ENCODE measurements around the gene OXER1.

OXER1 gene

GRCh38 chr2:42802150-42802549 is 38.2 kb upstream of the OXER1 start:
- no peak overlapping the region for H3K4me3 ChIP-seq (ENCODE audit: low read length)
- 89% methylated on average over 6 of the region's 6 CpGs for WGBS
- no peak overlapping the region for H3K9ac ChIP-seq (ENCODE audit: low read depth, low read length)
- no peaks in the 10 kb centered on the region for H3K4me1 ChIP-seq (ENCODE audit: insufficient read depth, low read length)
- no peaks in the 10 kb centered on the region for H3K36me3 ChIP-seq (ENCODE audit: insufficient read depth, low read length)
- no peak overlapping the region for H3K27ac ChIP-seq (ENCODE audit: low read depth, low read length)
- no peaks in the 10 kb centered on the region for H3K27me3 ChIP-seq (ENCODE audit: insufficient read depth, low read length)
- H3K9me3 ChIP-seq (ENCODE audit: insufficient read depth, low read depth, low read length) = no peaks in the 10 kb centered on the region

GRCh38 chr2:42801381-42801780 is 37.4 kb upstream of the OXER1 start:
- Histone ChIP-seq H3K27ac (ENCODE audit: low read depth, low read length) (no peak overlapping the region), H3K4me3 (ENCODE audit: low read length) (no peak overlapping the region), H3K4me1 (ENCODE audit: insufficient read depth, low read length) (no peaks in the 10 kb centered on the region), H3K9ac (ENCODE audit: low read depth, low read length) (no peak overlapping the region), H3K9me3 (ENCODE audit: insufficient read depth, low read depth, low read length) (no peaks in the 10 kb centered on the region), H3K36me3 (ENCODE audit: insufficient read depth, low read length) (no peaks in the 10 kb centered on the region), H3K27me3 (ENCODE audit: insufficient read depth, low read length) (no peaks in the 10 kb centered on the region)
- WGBS = 84% methylated on average over 4 of the region's 4 CpGs

DNA sequence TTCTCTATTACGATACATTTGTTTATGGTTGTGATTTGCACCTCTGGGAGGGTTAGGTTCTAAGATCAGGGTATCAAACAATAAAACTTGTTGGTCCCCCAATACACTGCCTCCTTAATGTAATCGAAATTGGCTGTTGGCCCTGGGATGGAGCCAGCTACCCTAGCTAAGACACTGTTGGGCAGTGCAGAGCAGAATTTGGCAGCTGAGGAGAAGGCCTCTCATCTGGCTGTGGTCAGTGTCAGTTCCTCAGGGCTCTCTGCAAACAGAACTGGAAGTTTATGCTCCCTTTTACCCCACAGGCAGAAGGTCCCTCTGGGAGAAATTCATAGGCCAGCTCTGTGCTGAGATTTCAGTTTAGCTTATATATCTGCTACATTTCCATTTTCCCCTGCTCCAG is 37.0 kb upstream of the OXER1 start:
- H3K4me3 ChIP-seq (ENCODE audit: low read length) = no peak overlapping the region
- 96% methylated on average over 2 of the region's 2 CpGs for WGBS
- H3K9me3 ChIP-seq (ENCODE audit: insufficient read depth, low read depth, low read length) = no peaks in the 10 kb centered on the region
- H3K4me1 ChIP-seq (ENCODE audit: insufficient read depth, low read length) = no peaks in the 10 kb centered on the region
- H3K27ac ChIP-seq (ENCODE audit: low read depth, low read length) = no peak overlapping the region
- no peak overlapping the region for H3K9ac ChIP-seq (ENCODE audit: low read depth, low read length)
- no peaks in the 10 kb centered on the region for H3K27me3 ChIP-seq (ENCODE audit: insufficient read depth, low read length)
- H3K36me3 ChIP-seq (ENCODE audit: insufficient read depth, low read length) = no peaks in the 10 kb centered on the region

- Histone ChIP-seq H3K4me3 (ENCODE audit: low read length) (no peak overlapping the region), H3K9me3 (ENCODE audit: insufficient read depth, low read depth, low read length) (no peaks in the 10 kb centered on the region), H3K27ac (ENCODE audit: low read depth, low read length) (no peak overlapping the region), H3K27me3 (ENCODE audit: insufficient read depth, low read length) (no peaks in the 10 kb centered on the region), H3K4me1 (ENCODE audit: insufficient read depth, low read length) (0 out of 2 replicates have a peak, but pooled peaks cover 3% of the 10 kb centered on the region), H3K9ac (ENCODE audit: low read depth, low read length) (no peak overlapping the region), H3K36me3 (ENCODE audit: insufficient read depth, low read length) (no peaks in the 10 kb centered on the region)
- 97% methylated on average over 3 of the region's 4 CpGs for WGBS
These were observed 36.6 kb upstream of the OXER1 start for GRCh38 chr2:42800461-42800962.

DNA sequence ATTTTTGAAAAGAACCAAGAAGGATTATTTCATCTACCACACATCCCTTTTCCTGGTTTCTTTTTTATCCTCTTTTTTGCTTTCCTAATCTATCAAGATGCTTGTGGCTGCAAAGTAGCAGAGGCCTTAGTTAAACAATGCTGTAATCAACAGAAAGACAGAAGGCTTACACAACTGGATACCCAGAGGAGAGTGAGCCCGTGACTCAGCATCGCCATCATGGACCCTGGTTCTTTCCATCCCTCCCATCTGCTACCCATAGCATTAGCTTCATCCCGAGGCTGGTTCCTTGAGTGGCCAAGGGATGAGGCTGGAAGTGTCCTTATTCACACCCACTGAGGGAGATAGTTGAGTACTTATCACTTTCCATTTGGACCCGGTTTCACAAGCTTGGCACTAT is 35.9 kb upstream of the OXER1 start:
- Histone ChIP-seq H3K9me3 (ENCODE audit: insufficient read depth, low read depth, low read length) (no peaks in the 10 kb centered on the region), H3K27me3 (ENCODE audit: insufficient read depth, low read length) (no peaks in the 10 kb centered on the region), H3K9ac (ENCODE audit: low read depth, low read length) (no peak overlapping the region), H3K27ac (ENCODE audit: low read depth, low read length) (no peak overlapping the region), H3K4me1 (ENCODE audit: insufficient read depth, low read length) (0 out of 2 replicates have a peak, but pooled peaks cover 3% of the 10 kb centered on the region), H3K4me3 (ENCODE audit: low read length) (no peak overlapping the region), H3K36me3 (ENCODE audit: insufficient read depth, low read length) (no peaks in the 10 kb centered on the region)
- WGBS = 72% methylated on average over 3 of the region's 4 CpGs

DNA sequence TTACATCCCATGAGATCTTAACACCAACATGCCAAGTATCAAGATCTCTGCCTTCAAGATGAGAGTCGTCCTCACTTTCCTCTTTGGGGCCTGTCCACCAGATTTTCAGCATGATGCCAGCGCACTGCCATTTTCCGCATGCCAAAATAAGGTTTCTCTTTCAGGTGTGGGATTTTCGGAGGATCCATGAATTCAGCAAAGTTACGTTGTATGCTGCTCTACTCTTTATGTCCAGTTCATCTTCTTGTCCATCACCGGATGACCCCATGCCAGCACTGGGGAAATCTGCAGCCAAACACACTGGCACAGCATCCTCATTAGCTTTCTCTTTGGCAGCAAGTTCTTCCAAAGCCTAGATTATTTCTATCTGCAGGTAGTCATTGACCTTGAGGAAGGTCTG is 33.3 kb upstream of the OXER1 start:
- WGBS = 80% methylated on average over 6 of the region's 6 CpGs
- Histone ChIP-seq H3K4me1 (ENCODE audit: insufficient read depth, low read length) (peaks cover 13% of the 10 kb centered on the region), H3K9ac (ENCODE audit: low read depth, low read length) (no peak overlapping the region), H3K36me3 (ENCODE audit: insufficient read depth, low read length) (no peaks in the 10 kb centered on the region), H3K4me3 (ENCODE audit: low read length) (no peak overlapping the region), H3K27ac (ENCODE audit: low read depth, low read length) (no peak overlapping the region), H3K9me3 (ENCODE audit: insufficient read depth, low read depth, low read length) (no peaks in the 10 kb centered on the region), H3K27me3 (ENCODE audit: insufficient read depth, low read length) (peaks cover 9% of the 10 kb centered on the region)

GRCh38 chr2:42796427-42797248 is 32.7 kb upstream of the OXER1 start:
- Histone ChIP-seq H3K4me3 (ENCODE audit: low read length) (no peak overlapping the region), H3K27ac (ENCODE audit: low read depth, low read length) (no peak overlapping the region), H3K9ac (ENCODE audit: low read depth, low read length) (no peak overlapping the region), H3K9me3 (ENCODE audit: insufficient read depth, low read depth, low read length) (no peaks in the 10 kb centered on the region), H3K4me1 (ENCODE audit: insufficient read depth, low read length) (peaks cover 16% of the 10 kb centered on the region), H3K36me3 (ENCODE audit: insufficient read depth, low read length) (no peaks in the 10 kb centered on the region), H3K27me3 (ENCODE audit: insufficient read depth, low read length) (peaks cover 15% of the 10 kb centered on the region)
- WGBS = 99% methylated on average over 6 of the region's 7 CpGs

- Histone ChIP-seq H3K27ac (ENCODE audit: low read depth, low read length) (no peak overlapping the region), H3K36me3 (ENCODE audit: insufficient read depth, low read length) (no peaks in the 10 kb centered on the region), H3K4me1 (ENCODE audit: insufficient read depth, low read length) (peaks cover 16% of the 10 kb centered on the region), H3K9ac (ENCODE audit: low read depth, low read length) (no peak overlapping the region), H3K27me3 (ENCODE audit: insufficient read depth, low read length) (peaks cover 23% of the 10 kb centered on the region), H3K4me3 (ENCODE audit: low read length) (no peak overlapping the region), H3K9me3 (ENCODE audit: insufficient read depth, low read depth, low read length) (no peaks in the 10 kb centered on the region)
- 61% methylated on average over 3 of the region's 3 CpGs for WGBS
These were observed 31.9 kb upstream of the OXER1 start for GRCh38 chr2:42795841-42796301.

DNA sequence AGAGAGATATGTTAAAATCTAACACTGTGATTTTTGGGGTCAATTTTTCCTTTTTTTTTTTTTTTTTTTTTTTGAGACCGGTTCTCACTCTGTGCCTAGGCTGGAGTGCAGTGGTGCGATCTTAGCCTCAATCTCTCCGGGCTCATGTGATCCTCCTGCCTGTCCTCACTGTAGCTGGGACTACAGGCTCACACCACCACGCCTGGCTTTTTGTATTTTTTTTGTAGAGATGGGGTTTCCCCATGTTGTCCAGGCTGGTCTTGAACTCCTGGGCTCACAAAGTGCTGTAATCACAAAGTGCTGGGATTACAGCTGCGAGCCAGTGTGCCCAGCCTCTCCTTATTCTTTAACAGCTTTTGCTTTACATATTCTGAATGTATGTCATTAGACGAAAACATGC is 31.3 kb upstream of the OXER1 start:
- WGBS = 92% methylated on average over 5 of the region's 6 CpGs
- Histone ChIP-seq H3K36me3 (ENCODE audit: insufficient read depth, low read length) (no peaks in the 10 kb centered on the region), H3K27me3 (ENCODE audit: insufficient read depth, low read length) (peaks cover 23% of the 10 kb centered on the region), H3K4me3 (ENCODE audit: low read length) (no peak overlapping the region), H3K9me3 (ENCODE audit: insufficient read depth, low read depth, low read length) (no peaks in the 10 kb centered on the region), H3K9ac (ENCODE audit: low read depth, low read length) (no peak overlapping the region), H3K27ac (ENCODE audit: low read depth, low read length) (no peak overlapping the region), H3K4me1 (ENCODE audit: insufficient read depth, low read length) (peaks cover 16% of the 10 kb centered on the region)

DNA sequence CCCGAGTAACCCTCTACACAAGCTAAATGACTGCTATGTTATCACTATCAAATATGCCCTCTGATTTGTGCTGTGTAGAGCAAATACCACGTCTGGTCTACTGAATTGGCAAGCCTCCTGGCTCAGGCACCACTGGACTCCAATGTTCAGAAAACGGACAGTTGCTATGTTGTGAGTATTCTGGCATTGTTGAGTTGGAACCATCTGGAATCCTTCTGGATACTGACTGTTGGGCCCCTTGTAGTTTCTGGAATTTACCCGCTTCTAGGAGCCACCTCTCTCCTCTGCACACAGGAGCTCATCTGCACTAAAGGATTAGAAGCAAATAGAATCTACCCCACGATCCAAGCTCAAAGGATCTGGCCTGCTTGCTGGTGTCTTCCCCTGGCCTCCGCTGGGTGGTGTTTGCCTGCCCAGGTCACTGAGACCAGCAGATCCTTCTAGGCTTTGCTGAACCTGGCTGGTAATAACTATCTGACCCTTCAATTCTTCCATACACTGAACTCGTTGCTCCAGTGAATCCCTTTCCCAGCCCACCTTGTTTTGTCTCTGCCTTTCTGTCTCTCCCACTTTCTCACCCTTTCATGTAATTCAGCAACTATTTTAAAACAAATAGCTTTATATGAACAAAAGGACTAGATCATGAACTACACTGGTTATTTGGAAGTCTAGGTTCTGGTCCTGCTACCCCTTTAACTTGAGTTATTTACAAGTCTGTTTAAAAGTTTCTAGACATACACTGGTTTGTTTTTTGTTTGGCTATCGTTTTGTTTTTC is 30.5 kb upstream of the OXER1 start:
- H3K27ac ChIP-seq (ENCODE audit: low read depth, low read length) = no peak overlapping the region
- H3K36me3 ChIP-seq (ENCODE audit: insufficient read depth, low read length) = no peaks in the 10 kb centered on the region
- no peak overlapping the region for H3K9ac ChIP-seq (ENCODE audit: low read depth, low read length)
- peak overlapping the region; percentile 73; the same call in 1 of the 2 replicates for H3K4me3 ChIP-seq (ENCODE audit: low read length)
- peaks cover 16% of the 10 kb centered on the region for H3K4me1 ChIP-seq (ENCODE audit: insufficient read depth, low read length)
- peaks cover 23% of the 10 kb centered on the region for H3K27me3 ChIP-seq (ENCODE audit: insufficient read depth, low read length)
- 59% methylated on average over 8 of the region's 8 CpGs for WGBS
- no peaks in the 10 kb centered on the region for H3K9me3 ChIP-seq (ENCODE audit: insufficient read depth, low read depth, low read length)
